Right lobe of liver (tissue), 4 donors: ENCODE data around the gene KANSL1.
"Not testable (repeated sequence)": the region's sequence is repeated elsewhere in the genome, so short reads cannot be mapped to it uniquely, and the experiment has no call there.

ENCODE experiments used
- CTCF ChIP-seq, 4 donors: fragments of 200-600 bp in 3 of 4; fragments of 450-650 bp in 1 of 4; IDR thresholded peaks; one replicate each; pipeline versions ENCODE4 v1.5.1 to v1.8.0; 2016 to 2022; ENCODE audit warnings: antibody characterized with exemption in 4 of 4, mild to moderate bottlenecking in 2 of 4
- POLR2A ChIP-seq: fragments of 450-650 bp; IDR thresholded peaks from one replicate; pipeline ENCODE4 v1.6.1; 2017; ENCODE audit warnings: antibody characterized with exemption, mild to moderate bottlenecking
- donor health status: DM: no; HTN: no; CAD: no.
- donor health status: DM: no; HTN: no; CAD: no.
- donor health status: DM: no; HTN: yes; CAD: no.

GRCh38 chr17:46180185-46180891, 12.9 kb downstream of the KANSL1 start:
- TF ChIP-seq CTCF (IDR thresholded peaks at IDR 0.05); POLR2A: not testable (repeated sequence)
